Fibroblast of lung (primary cell): ENCODE data around the gene CPSF4L. TPM values are rescaled to one million over a fixed set of nuclear protein-coding genes. Genes with fewer than 3 reads are reported as not detected.

Experiments used
- DNase-seq, 2 donors: peaks; one replicate each; pipeline versions ENCODE4 v3.0.0 to v3.0.0-alpha.2; 2010; ENCODE audit warnings: low read depth in 2 of 2
- H2AFZ ChIP-seq: 2 replicates; pipeline ENCODE4 v1.5.1; 2012; ENCODE audit warnings: low read length, control low read depth, inconsistent platforms
- H3K27ac ChIP-seq: 2 replicates; pipeline ENCODE4 v1.5.1; 2011; ENCODE audit warnings: low read length, control low read depth; ENCODE audit not compliant: insufficient read depth
- H3K27me3 ChIP-seq: 2 replicates; pipeline ENCODE4 v1.5.1; 2011; ENCODE audit warnings: mild to moderate bottlenecking, low read length; ENCODE audit not compliant: control insufficient read depth, insufficient read depth
- H3K36me3 ChIP-seq: 2 replicates; pipeline ENCODE4 v1.5.1; 2011; ENCODE audit warnings: low read length; ENCODE audit not compliant: control insufficient read depth, insufficient read depth
- H3K4me1 ChIP-seq: 2 replicates; pipeline ENCODE4 v1.5.1; 2011; ENCODE audit warnings: low read length; ENCODE audit not compliant: control insufficient read depth, insufficient read depth; ENCODE audit errors: extremely low read depth
- H3K4me2 ChIP-seq: 2 replicates; pipeline ENCODE4 v1.5.1; 2011; ENCODE audit warnings: low read length, control low read depth; ENCODE audit not compliant: insufficient read depth; ENCODE audit errors: extremely low read depth
- H3K4me3 ChIP-seq, 4 experiments: fragments of 200-600 bp in 1 of 4; sonication (generic) in 1 of 4; replicated peaks in 1 of 4; 2 replicates each; pipeline ENCODE4 v1.5.1; 2011 to 2016; ENCODE audit warnings: low read length in 4 of 4, low read depth in 3 of 4, mild to moderate bottlenecking in 3 of 4, control low read depth in 2 of 4, inconsistent platforms in 1 of 4, mixed read lengths in 1 of 4; ENCODE audit not compliant: insufficient read depth in 1 of 4; ENCODE audit errors: control extremely low read depth in 1 of 4
- H3K79me2 ChIP-seq: 2 replicates; pipeline ENCODE4 v1.5.1; 2012; ENCODE audit warnings: mild to moderate bottlenecking, low read length, inconsistent platforms; ENCODE audit not compliant: control insufficient read depth, insufficient read depth
- H3K9ac ChIP-seq: 2 replicates; pipeline ENCODE4 v1.5.1; 2011; ENCODE audit warnings: mild to moderate bottlenecking, low read length, control low read depth; ENCODE audit not compliant: insufficient read depth
- H3K9me3 ChIP-seq: 2 replicates; pipeline ENCODE4 v1.5.1; 2012; ENCODE audit warnings: low read depth, low read length; ENCODE audit not compliant: control insufficient read depth, insufficient read depth
- H4K20me1 ChIP-seq: 2 replicates; pipeline ENCODE4 v1.5.1; 2011; ENCODE audit warnings: low read length; ENCODE audit not compliant: control insufficient read depth, insufficient read depth; ENCODE audit errors: extremely low read depth
- EZH2 ChIP-seq: IDR thresholded peaks from 2 replicates; pipeline ENCODE4 v1.5.1; 2012; ENCODE audit warnings: low read length, control low read depth, mild to moderate bottlenecking; ENCODE audit errors: missing control alignments
- polyA plus RNA-seq, 2 donors: library from polyadenylated mRNA; depleted of rRNA in 1 of 2; stranded (reverse) in 1 of 2; unstranded in 1 of 2; fragments of >200 nt; gene quantifications; 2 replicates each; pipeline ENCODE4 v1.2.1, GENCODE V29; 2011 to 2012; ENCODE audit warnings: missing spikeins in 1 of 2
- total RNA-seq: library from RNA; depleted of rRNA; stranded (reverse); fragments of >200 nt; gene quantifications from 2 replicates; pipeline ENCODE4 v1.2.1, GENCODE V29; 2014
- TF ChIP-seq, protein P1 (sequence below), 2 donors: IDR thresholded peaks in 1 of 2; conservative IDR thresholded peaks in 1 of 2; 1 replicate in 1 of 2; 2 replicates in 1 of 2; pipeline ENCODE4 v1.5.1; 2011 to 2012; ENCODE audit warnings: low read length in 2 of 2, control low read depth in 1 of 2, inconsistent platforms in 1 of 2, low read depth in 1 of 2, mild to moderate bottlenecking in 1 of 2

The CPSF4L gene
- total and polyA plus RNA-seq, 2 donors (not counting 1 experiment from before 2014, with no cell fraction given), result not detected

GRCh38 chr17:73256220-73256619 is 5.5 kb downstream of the CPSF4L start:
- Histone ChIP-seq H3K4me3 (no peak overlapping the region), H3K4me2 (no peak overlapping the region), H3K79me2 (no peaks in the 10 kb centered on the region), H3K9me3 (no peaks in the 10 kb centered on the region), H3K27ac (no peak overlapping the region), H3K4me1 (no peaks in the 10 kb centered on the region), H2AFZ (no peak overlapping the region), H4K20me1 (no peaks in the 10 kb centered on the region), H3K27me3 (no peaks in the 10 kb centered on the region), H3K36me3 (no peaks in the 10 kb centered on the region), H3K9ac (no peak overlapping the region)
- DNase-seq, result no peak
- no peak for TF ChIP-seq EZH2
- TF ChIP-seq, protein P1, sequence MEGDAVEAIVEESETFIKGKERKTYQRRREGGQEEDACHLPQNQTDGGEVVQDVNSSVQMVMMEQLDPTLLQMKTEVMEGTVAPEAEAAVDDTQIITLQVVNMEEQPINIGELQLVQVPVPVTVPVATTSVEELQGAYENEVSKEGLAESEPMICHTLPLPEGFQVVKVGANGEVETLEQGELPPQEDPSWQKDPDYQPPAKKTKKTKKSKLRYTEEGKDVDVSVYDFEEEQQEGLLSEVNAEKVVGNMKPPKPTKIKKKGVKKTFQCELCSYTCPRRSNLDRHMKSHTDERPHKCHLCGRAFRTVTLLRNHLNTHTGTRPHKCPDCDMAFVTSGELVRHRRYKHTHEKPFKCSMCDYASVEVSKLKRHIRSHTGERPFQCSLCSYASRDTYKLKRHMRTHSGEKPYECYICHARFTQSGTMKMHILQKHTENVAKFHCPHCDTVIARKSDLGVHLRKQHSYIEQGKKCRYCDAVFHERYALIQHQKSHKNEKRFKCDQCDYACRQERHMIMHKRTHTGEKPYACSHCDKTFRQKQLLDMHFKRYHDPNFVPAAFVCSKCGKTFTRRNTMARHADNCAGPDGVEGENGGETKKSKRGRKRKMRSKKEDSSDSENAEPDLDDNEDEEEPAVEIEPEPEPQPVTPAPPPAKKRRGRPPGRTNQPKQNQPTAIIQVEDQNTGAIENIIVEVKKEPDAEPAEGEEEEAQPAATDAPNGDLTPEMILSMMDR (conservative IDR thresholded peaks at IDR 0.05 in 1 of 2, IDR thresholded peaks at IDR 0.05 in 1 of 2; ENCODE audit: low read depth in 1 of 2, low read length in 2 of 2), result no peak

DNA sequence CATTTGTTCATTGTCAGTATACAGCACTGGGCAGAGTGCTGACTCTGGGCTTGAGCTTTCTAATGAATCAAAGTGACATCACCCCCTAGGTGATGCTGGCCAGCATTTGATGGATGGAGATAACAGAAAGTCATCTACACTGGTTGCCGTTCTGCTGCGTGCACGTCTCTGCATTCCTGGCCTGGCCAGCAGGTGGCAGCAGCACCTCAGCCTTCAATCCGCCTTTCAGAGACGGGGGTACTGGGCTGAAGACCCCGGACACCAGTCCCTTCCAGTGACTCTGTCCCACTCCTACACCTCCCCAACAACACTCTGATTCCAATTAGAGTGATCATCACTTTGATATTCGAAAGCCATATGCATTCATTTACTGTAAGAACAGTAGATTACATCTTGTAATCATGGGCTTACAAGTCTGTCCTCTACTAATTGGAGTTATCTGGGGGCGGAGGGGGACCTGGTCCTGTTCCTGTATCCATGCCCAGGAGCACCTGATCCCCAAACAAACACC is 6.0 kb downstream of the CPSF4L start:
- H3K4me1 ChIP-seq, result no peaks in the 10 kb centered on the region
- TF ChIP-seq, protein P1 (conservative IDR thresholded peaks at IDR 0.05 in 1 of 2, IDR thresholded peaks at IDR 0.05 in 1 of 2; ENCODE audit: low read depth in 1 of 2, low read length in 2 of 2), result peak; percentile 93 to 95
- no peak for TF ChIP-seq EZH2
- DNase-seq, result peak; percentile 27 to 39
- H3K27ac ChIP-seq, result no peak overlapping the region
- no peak overlapping the region for H3K9ac ChIP-seq
- no peaks in the 10 kb centered on the region for H4K20me1 ChIP-seq
- no peaks in the 10 kb centered on the region for H3K36me3 ChIP-seq
- H3K27me3 ChIP-seq, result no peaks in the 10 kb centered on the region
- H3K4me2 ChIP-seq, result no peak overlapping the region
- no peak overlapping the region for H2AFZ ChIP-seq
- no peak overlapping the region for H3K4me3 ChIP-seq
- H3K9me3 ChIP-seq, result no peaks in the 10 kb centered on the region
- H3K79me2 ChIP-seq, result no peaks in the 10 kb centered on the region

GRCh38 chr17:73251871-73252270 is 9.8 kb downstream of the CPSF4L start:
- H3K27me3 ChIP-seq, result no peaks in the 10 kb centered on the region
- no peaks in the 10 kb centered on the region for H3K79me2 ChIP-seq
- H3K4me3 ChIP-seq, result no peak overlapping the region
- H3K9ac ChIP-seq, result no peak overlapping the region
- H3K9me3 ChIP-seq, result no peaks in the 10 kb centered on the region
- H3K4me2 ChIP-seq, result no peak overlapping the region
- H4K20me1 ChIP-seq, result no peaks in the 10 kb centered on the region
- H3K36me3 ChIP-seq, result peaks cover 2% of the 10 kb centered on the region
- H3K4me1 ChIP-seq, result no peaks in the 10 kb centered on the region
- no peak overlapping the region for H3K27ac ChIP-seq
- TF ChIP-seq, protein P1 (conservative IDR thresholded peaks at IDR 0.05 in 1 of 2, IDR thresholded peaks at IDR 0.05 in 1 of 2; ENCODE audit: low read depth in 1 of 2, low read length in 2 of 2), result no peak
- TF ChIP-seq EZH2, result no peak
- no peak overlapping the region for H2AFZ ChIP-seq
- no peak for DNase-seq
